CD4-positive, alpha-beta T cell (primary cell): ENCODE data around the gene YARS2. TPM values are rescaled to one million over a fixed set of nuclear protein-coding genes. Genes with fewer than 3 reads are reported as not detected.

Experiments used
- ATAC-seq: fragments of 200-7000 bp; cut with Tn5 transposase; one replicate; pipeline ENCODE4 v1.10.0; 2022; ENCODE audit warnings: mild to moderate bottlenecking; ENCODE audit not compliant: poor library complexity
- CTCF ChIA-PET: fragments of 350-600 bp; sonication (Branson Sonifier 250); formaldehyde crosslinking; loops from one replicate; lab custom pipeline; 2021; ENCODE audit warnings: antibody characterized with exemption, inconsistent platforms; lab: Charles Lee
- POLR2A ChIA-PET: fragments of 350-600 bp; sonication (Branson Sonifier 250); formaldehyde crosslinking; loops from one replicate; lab custom pipeline; 2021; ENCODE audit warnings: antibody characterized with exemption, inconsistent platforms; lab: Charles Lee
- DNase-seq, 14 experiments: peaks; one replicate each; pipeline ENCODE4 v3.0.0-alpha.2; 2013 to 2020; ENCODE audit warnings: mixed read lengths in 2 of 14
- H3K27ac ChIP-seq, 2 donors: one replicate each; pipeline versions ENCODE4 v1.5.1 to v1.7.0; 2013; ENCODE audit warnings: low read length in 2 of 2, low read depth in 1 of 2, mild to moderate bottlenecking in 1 of 2
- H3K27me3 ChIP-seq, 2 experiments: 1 replicate in 1 of 2; 2 replicates in 1 of 2; pipeline versions ENCODE4 v1.6.1 to v1.7.0; 2013; ENCODE audit warnings: low read length in 2 of 2, control low read depth in 1 of 2, mild to moderate bottlenecking in 1 of 2, moderate library complexity in 1 of 2; ENCODE audit not compliant: insufficient read depth in 2 of 2, control insufficient read depth in 1 of 2
- H3K36me3 ChIP-seq: one replicate; pipeline ENCODE4 v1.6.1; 2013; ENCODE audit warnings: low read length, control low read depth; ENCODE audit not compliant: insufficient read depth
- H3K4me1 ChIP-seq: one replicate; pipeline ENCODE4 v1.6.1; 2013; ENCODE audit warnings: low read length, control low read depth; ENCODE audit not compliant: insufficient read depth
- H3K4me3 ChIP-seq: one replicate; pipeline ENCODE4 v1.5.1; 2013; ENCODE audit warnings: mild to moderate bottlenecking, low read length, moderate library complexity
- H3K9me3 ChIP-seq, 2 experiments: 1 replicate in 1 of 2; 2 replicates in 1 of 2; pipeline versions ENCODE4 v1.6.1 to v1.7.0; 2013; ENCODE audit warnings: low read length in 2 of 2, mild to moderate bottlenecking in 2 of 2, control low read depth in 1 of 2, moderate library complexity in 1 of 2; ENCODE audit not compliant: control insufficient read depth in 1 of 2, insufficient read depth in 1 of 2
- H3K27ac Mint-ChIP-seq: one replicate; pipeline ENCODE4 v1.8.0; 2020; ENCODE audit warnings: mixed read lengths
- H3K27me3 Mint-ChIP-seq: one replicate; pipeline ENCODE4 v1.8.0; 2021; ENCODE audit warnings: mixed read lengths
- H3K36me3 Mint-ChIP-seq: one replicate; pipeline ENCODE4 v1.8.0; 2021; ENCODE audit warnings: low read depth, mixed read lengths
- H3K4me1 Mint-ChIP-seq: one replicate; pipeline ENCODE4 v1.8.0; 2021; ENCODE audit warnings: low read depth, mixed read lengths
- H3K4me3 Mint-ChIP-seq: one replicate; pipeline ENCODE4 v1.8.0; 2020; ENCODE audit warnings: mild to moderate bottlenecking, mixed read lengths
- H3K9me3 Mint-ChIP-seq: one replicate; pipeline ENCODE4 v1.8.0; 2020; ENCODE audit warnings: mixed read lengths
- CTCF ChIP-seq: fragments of 200-600 bp; IDR thresholded peaks from one replicate; pipeline ENCODE4 v1.8.0; 2022; ENCODE audit warnings: antibody characterized with exemption, mild to moderate bottlenecking
- intact Hi-C, 2 experiments: fragments of 100-400 bp; cut with DNase I in 1 of 2; cut with micrococcal nuclease in 1 of 2; formaldehyde crosslinking; loops; one replicate each; pipeline versions ENCODE4 v1.15.1 to v1.9.0; 2023 to 2025; cut with DNase I, micrococcal nuclease
- total RNA-seq, 174 experiments: library from RNA in 2 of 174; stranded (reverse) in 2 of 174; gene quantifications; one replicate each; pipeline ENCODE4 v1.2.3 and lab custom pipeline; 2021 to 2026

YARS2 gene
- total RNA-seq, 2 experiments from 2014 or later = 12.0 to 13.0 TPM

- Histone ChIP-seq H3K27me3 (no peaks in the 10 kb centered on the region), H3K36me3 (peaks cover 76% of the 10 kb centered on the region), H3K27ac (no peak overlapping the region), H3K4me1 (no peaks in the 10 kb centered on the region), H3K4me3 (no peak overlapping the region), H3K9me3 (no peaks in the 10 kb centered on the region)
- ChIA-PET CTCF (no interaction called here), POLR2A (no interaction called here)
- H3K4me1 Mint-ChIP-seq = peaks cover 8% of the 10 kb centered on the region
- H3K4me3 Mint-ChIP-seq = no peak overlapping the region
- ATAC-seq = no peak
- H3K9me3 Mint-ChIP-seq = no peaks in the 10 kb centered on the region
- peaks cover 91% of the 10 kb centered on the region for H3K36me3 Mint-ChIP-seq
- TF ChIP-seq CTCF = no peak
- intact Hi-C loops = no loop called here
- DNase-seq = no peak
- H3K27me3 Mint-ChIP-seq = no peaks in the 10 kb centered on the region
- H3K27ac Mint-ChIP-seq = no peak overlapping the region
Measured at GRCh38 chr12:32736445-32736844, 19.3 kb downstream of the YARS2 start.

GRCh38 chr12:32734952-32735351 is 20.7 kb downstream of the YARS2 start:
- Histone ChIP-seq H3K36me3 (peaks cover 75% of the 10 kb centered on the region), H3K27ac (no peak overlapping the region), H3K4me3 (no peak overlapping the region), H3K9me3 (no peaks in the 10 kb centered on the region), H3K27me3 (no peaks in the 10 kb centered on the region), H3K4me1 (no peaks in the 10 kb centered on the region)
- peak overlapping the region; percentile 9 for H3K27ac Mint-ChIP-seq
- no peak for TF ChIP-seq CTCF
- H3K9me3 Mint-ChIP-seq = no peaks in the 10 kb centered on the region
- H3K4me1 Mint-ChIP-seq = peaks cover 8% of the 10 kb centered on the region
- peaks cover 89% of the 10 kb centered on the region for H3K36me3 Mint-ChIP-seq
- POLR2A ChIA-PET = no interaction called here
- no peak overlapping the region for H3K4me3 Mint-ChIP-seq
- CTCF ChIA-PET = interaction anchor here (0.6 kb wide), 1 partner anchor 32 kb away, joined by 5 read pairs; no protein-coding TSS in a partner anchor
- intact Hi-C loops = no loop called here
- no peaks in the 10 kb centered on the region for H3K27me3 Mint-ChIP-seq
- DNase-seq (no peak), ATAC-seq (no peak)

GRCh38 chr12:32727237-32727636 is 28.5 kb downstream of the YARS2 start:
- no peaks in the 10 kb centered on the region for H3K9me3 ChIP-seq
- ChIA-PET CTCF (no interaction called here), POLR2A (no interaction called here)
- Mint-ChIP-seq H3K27ac (no peak overlapping the region), H3K36me3 (peaks cover 81% of the 10 kb centered on the region), H3K27me3 (no peaks in the 10 kb centered on the region), H3K4me1 (no peaks in the 10 kb centered on the region), H3K4me3 (no peak overlapping the region), H3K9me3 (no peaks in the 10 kb centered on the region)
- DNase-seq (no peak), ATAC-seq (no peak)
- intact Hi-C loops = no loop called here
- no peaks in the 10 kb centered on the region for H3K27me3 ChIP-seq
- H3K4me1 ChIP-seq = no peaks in the 10 kb centered on the region
- peaks cover 47% of the 10 kb centered on the region for H3K36me3 ChIP-seq
- H3K27ac ChIP-seq = no peak overlapping the region
- no peak for TF ChIP-seq CTCF
- no peak overlapping the region for H3K4me3 ChIP-seq
